Liver (tissue), 9 donors: ENCODE results near the gene ST8SIA1. TPM values are rescaled to one million over a fixed set of nuclear protein-coding genes. Genes with fewer than 3 reads are reported as not detected.

Experiments used
- DNase-seq: peaks from one replicate; pipeline ENCODE4 v3.0.0-alpha.2; 2017; ENCODE audit warnings: low spot score
- H3K27ac ChIP-seq, 2 donors: one replicate each; pipeline ENCODE4 v1.7.0; 2013; ENCODE audit warnings: inconsistent platforms in 2 of 2, low read length in 2 of 2, control low read depth in 1 of 2, low read depth in 1 of 2, mild to moderate bottlenecking in 1 of 2
- H3K27me3 ChIP-seq, 4 donors: one replicate each; pipeline versions ENCODE4 v1.6.1 to v1.7.0; 2013; ENCODE audit warnings: low read length in 3 of 4, inconsistent platforms in 1 of 4, mild to moderate bottlenecking in 1 of 4, moderate library complexity in 1 of 4; ENCODE audit not compliant: control insufficient read depth in 4 of 4, insufficient read depth in 4 of 4
- H3K36me3 ChIP-seq, 4 donors: one replicate each; pipeline versions ENCODE4 v1.6.1 to v1.7.0; 2013; ENCODE audit warnings: low read length in 3 of 4, mild to moderate bottlenecking in 3 of 4, low read depth in 1 of 4, moderate library complexity in 1 of 4; ENCODE audit not compliant: control insufficient read depth in 4 of 4, insufficient read depth in 3 of 4
- H3K4me1 ChIP-seq, 4 donors: one replicate each; pipeline versions ENCODE4 v1.6.1 to v1.7.0; 2013; ENCODE audit warnings: low read length in 3 of 4, mild to moderate bottlenecking in 3 of 4, moderate library complexity in 1 of 4; ENCODE audit not compliant: control insufficient read depth in 4 of 4, insufficient read depth in 4 of 4
- H3K4me3 ChIP-seq, 3 donors: one replicate each; pipeline versions ENCODE4 v1.6.1 to v1.7.0; 2013; ENCODE audit warnings: low read length in 3 of 3, control low read depth in 1 of 3, low read depth in 1 of 3, mild to moderate bottlenecking in 1 of 3
- H3K9ac ChIP-seq, 2 donors: one replicate each; pipeline ENCODE4 v1.7.0; 2013; ENCODE audit warnings: low read length in 2 of 2, mild to moderate bottlenecking in 2 of 2, moderate library complexity in 2 of 2, control low read depth in 1 of 2, low read depth in 1 of 2
- H3K9me3 ChIP-seq, 4 donors: one replicate each; pipeline versions ENCODE4 v1.6.1 to v1.7.0; 2013; ENCODE audit warnings: low read length in 3 of 4; ENCODE audit not compliant: control insufficient read depth in 4 of 4
- EGR1 ChIP-seq, 2 donors: IDR thresholded peaks; 2 replicates each; pipeline ENCODE4 v1.6.1; 2016 to 2018; ENCODE audit warnings: antibody characterized with exemption in 2 of 2, low read depth in 2 of 2
- FOXA2 ChIP-seq: IDR thresholded peaks from 2 replicates; pipeline ENCODE4 v1.6.1; 2016; ENCODE audit warnings: antibody characterized with exemption
- GABPA ChIP-seq, 2 donors: IDR thresholded peaks in 1 of 2; conservative IDR thresholded peaks in 1 of 2; 2 replicates each; pipeline ENCODE4 v1.6.1; 2016; ENCODE audit warnings: antibody characterized with exemption in 2 of 2, mild to moderate bottlenecking in 1 of 2, moderate library complexity in 1 of 2
- HNF4A ChIP-seq, 2 donors: conservative IDR thresholded peaks; 2 replicates each; pipeline ENCODE4 v1.6.1; 2016; ENCODE audit warnings: antibody characterized with exemption in 2 of 2, mild to moderate bottlenecking in 2 of 2
- HNF4G ChIP-seq: IDR thresholded peaks from 2 replicates; pipeline ENCODE4 v1.6.1; 2016; ENCODE audit warnings: antibody characterized with exemption
- JUND ChIP-seq, 2 donors: IDR thresholded peaks; 2 replicates each; pipeline ENCODE4 v1.6.1; 2016; ENCODE audit warnings: antibody characterized with exemption in 2 of 2
- NR2F2 ChIP-seq: IDR thresholded peaks from 2 replicates; pipeline ENCODE4 v1.6.1; 2016; ENCODE audit warnings: antibody characterized with exemption
- RAD21 ChIP-seq, 2 donors: IDR thresholded peaks; 2 replicates each; pipeline ENCODE4 v1.6.1; 2016; ENCODE audit warnings: antibody characterized with exemption in 2 of 2, mild to moderate bottlenecking in 2 of 2
- SP1 ChIP-seq: IDR thresholded peaks from 2 replicates; pipeline ENCODE4 v1.6.1; 2018; ENCODE audit warnings: antibody characterized with exemption, mild to moderate bottlenecking
- TAF1 ChIP-seq: conservative IDR thresholded peaks from 2 replicates; pipeline ENCODE4 v1.6.1; 2016; ENCODE audit warnings: antibody characterized with exemption, mild to moderate bottlenecking
- YY1 ChIP-seq: IDR thresholded peaks from 2 replicates; pipeline ENCODE4 v1.6.1; 2016; ENCODE audit warnings: antibody characterized with exemption, mild to moderate bottlenecking
- WGBS: extraction: QIAGEN DNeasy Blood & Tissue Kit; methylation state at CpG from one replicate; pipeline ENCODE4 v1.1.7; 2013; 5-methylcytosine and 5-hydroxymethylcytosine counted together
- polyA plus RNA-seq, 2 donors: library from polyadenylated mRNA; stranded (reverse) in 1 of 2; unstranded in 1 of 2; fragments of 200-250 nt in 1 of 2; fragments of >200 nt in 1 of 2; fragmentation: Nextera tagmentation in 1 of 2; extraction: Ambion mirVana in 1 of 2; gene quantifications; one replicate each; pipeline versions ENCODE4 v1.2.1 to v1.2.3, GENCODE V29; 2013 to 2015
- total RNA-seq, 2 donors: library from RNA; depleted of rRNA; stranded (reverse); fragments of >200 nt; gene quantifications; one replicate each; pipeline ENCODE4 v1.2.3, GENCODE V29; 2014
- TF ChIP-seq, protein P1 (sequence below): IDR thresholded peaks from 2 replicates; pipeline ENCODE4 v1.6.1; 2016; ENCODE audit warnings: antibody characterized with exemption, mild to moderate bottlenecking
- TF ChIP-seq, protein P2 (sequence below): IDR thresholded peaks from 2 replicates; pipeline ENCODE4 v1.6.1; 2016; ENCODE audit warnings: antibody characterized with exemption
- TF ChIP-seq, protein P3 (sequence below): IDR thresholded peaks from 2 replicates; pipeline ENCODE4 v1.6.1; 2016; ENCODE audit warnings: antibody characterized with exemption
- TF ChIP-seq, protein P4 (sequence below): IDR thresholded peaks from 2 replicates; pipeline ENCODE4 v1.6.1; 2016; ENCODE audit warnings: antibody characterized with exemption
- TF ChIP-seq, protein P5 (sequence below): fragments of 150-350 bp; IDR thresholded peaks from 2 replicates; pipeline ENCODE4 v1.5.1; 2017; ENCODE audit warnings: improper control_type of control experiment, low read depth, low read length; ENCODE audit not compliant: missing input control
- donor health status: healthy.
- donor health status: healthy.
- donor health status: healthy.
- donor health status: healthy.
- donor health status: healthy.

The ST8SIA1 gene
- total and polyA plus RNA-seq, 4 donors: 0.02 to 1.0 (median 0.17) TPM; not detected in 1

DNA sequence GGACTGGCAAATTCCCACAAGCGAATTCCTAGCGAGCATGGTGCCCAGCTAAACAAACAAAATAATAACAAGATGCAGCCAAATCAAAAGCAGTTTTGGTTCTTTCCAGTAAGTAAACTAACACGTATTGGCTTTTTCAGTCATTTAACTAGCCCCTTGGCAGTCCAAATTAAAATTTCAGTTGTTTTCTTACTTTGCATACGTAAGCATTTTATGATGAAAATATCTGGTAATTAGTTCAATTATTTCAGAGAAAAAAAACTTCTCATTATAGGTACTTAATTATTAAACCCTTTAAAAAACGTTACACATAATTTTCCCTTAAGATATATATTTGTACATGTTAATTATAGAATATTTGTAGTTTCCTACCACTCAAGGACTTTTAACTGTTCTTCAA lies 70.1 kb downstream of the ST8SIA1 start (continued):
- TF ChIP-seq, protein P1, sequence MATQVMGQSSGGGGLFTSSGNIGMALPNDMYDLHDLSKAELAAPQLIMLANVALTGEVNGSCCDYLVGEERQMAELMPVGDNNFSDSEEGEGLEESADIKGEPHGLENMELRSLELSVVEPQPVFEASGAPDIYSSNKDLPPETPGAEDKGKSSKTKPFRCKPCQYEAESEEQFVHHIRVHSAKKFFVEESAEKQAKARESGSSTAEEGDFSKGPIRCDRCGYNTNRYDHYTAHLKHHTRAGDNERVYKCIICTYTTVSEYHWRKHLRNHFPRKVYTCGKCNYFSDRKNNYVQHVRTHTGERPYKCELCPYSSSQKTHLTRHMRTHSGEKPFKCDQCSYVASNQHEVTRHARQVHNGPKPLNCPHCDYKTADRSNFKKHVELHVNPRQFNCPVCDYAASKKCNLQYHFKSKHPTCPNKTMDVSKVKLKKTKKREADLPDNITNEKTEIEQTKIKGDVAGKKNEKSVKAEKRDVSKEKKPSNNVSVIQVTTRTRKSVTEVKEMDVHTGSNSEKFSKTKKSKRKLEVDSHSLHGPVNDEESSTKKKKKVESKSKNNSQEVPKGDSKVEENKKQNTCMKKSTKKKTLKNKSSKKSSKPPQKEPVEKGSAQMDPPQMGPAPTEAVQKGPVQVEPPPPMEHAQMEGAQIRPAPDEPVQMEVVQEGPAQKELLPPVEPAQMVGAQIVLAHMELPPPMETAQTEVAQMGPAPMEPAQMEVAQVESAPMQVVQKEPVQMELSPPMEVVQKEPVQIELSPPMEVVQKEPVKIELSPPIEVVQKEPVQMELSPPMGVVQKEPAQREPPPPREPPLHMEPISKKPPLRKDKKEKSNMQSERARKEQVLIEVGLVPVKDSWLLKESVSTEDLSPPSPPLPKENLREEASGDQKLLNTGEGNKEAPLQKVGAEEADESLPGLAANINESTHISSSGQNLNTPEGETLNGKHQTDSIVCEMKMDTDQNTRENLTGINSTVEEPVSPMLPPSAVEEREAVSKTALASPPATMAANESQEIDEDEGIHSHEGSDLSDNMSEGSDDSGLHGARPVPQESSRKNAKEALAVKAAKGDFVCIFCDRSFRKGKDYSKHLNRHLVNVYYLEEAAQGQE: no peak
- TF ChIP-seq SP1 (no peak), HNF4G (no peak), HNF4A (conservative IDR thresholded peaks at IDR 0.05) (no peak), RAD21 (IDR thresholded peaks at IDR 0.05) (no peak), NR2F2 (no peak)
- TF ChIP-seq, protein P2, sequence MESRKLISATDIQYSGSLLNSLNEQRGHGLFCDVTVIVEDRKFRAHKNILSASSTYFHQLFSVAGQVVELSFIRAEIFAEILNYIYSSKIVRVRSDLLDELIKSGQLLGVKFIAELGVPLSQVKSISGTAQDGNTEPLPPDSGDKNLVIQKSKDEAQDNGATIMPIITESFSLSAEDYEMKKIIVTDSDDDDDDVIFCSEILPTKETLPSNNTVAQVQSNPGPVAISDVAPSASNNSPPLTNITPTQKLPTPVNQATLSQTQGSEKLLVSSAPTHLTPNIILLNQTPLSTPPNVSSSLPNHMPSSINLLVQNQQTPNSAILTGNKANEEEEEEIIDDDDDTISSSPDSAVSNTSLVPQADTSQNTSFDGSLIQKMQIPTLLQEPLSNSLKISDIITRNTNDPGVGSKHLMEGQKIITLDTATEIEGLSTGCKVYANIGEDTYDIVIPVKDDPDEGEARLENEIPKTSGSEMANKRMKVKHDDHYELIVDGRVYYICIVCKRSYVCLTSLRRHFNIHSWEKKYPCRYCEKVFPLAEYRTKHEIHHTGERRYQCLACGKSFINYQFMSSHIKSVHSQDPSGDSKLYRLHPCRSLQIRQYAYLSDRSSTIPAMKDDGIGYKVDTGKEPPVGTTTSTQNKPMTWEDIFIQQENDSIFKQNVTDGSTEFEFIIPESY: no peak

DNA sequence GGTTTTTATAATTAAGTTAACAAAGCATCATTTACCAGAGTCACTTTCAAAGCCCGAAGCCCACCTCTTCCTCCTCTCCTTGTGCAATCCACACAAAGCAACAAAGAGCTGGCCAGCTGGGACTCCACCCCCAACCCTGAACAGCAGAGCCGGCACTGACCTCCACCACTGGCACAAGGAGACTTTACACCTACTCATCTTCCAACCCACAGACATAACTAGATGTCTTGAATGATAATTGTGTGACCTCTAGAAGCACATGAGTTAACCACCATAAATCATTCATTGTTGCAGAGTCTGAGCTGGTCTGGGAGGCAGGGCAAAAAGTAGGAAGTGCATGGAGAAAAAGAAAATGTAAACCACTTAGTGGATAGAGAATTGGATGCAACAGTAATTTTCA lies 72.2 kb downstream of the ST8SIA1 start:
- peaks cover 0 to 2% (median 0%) of the 10 kb centered on the region in 4 donors for H3K27me3 ChIP-seq
- no peak for DNase-seq
- H3K9ac ChIP-seq: no peak overlapping the region
- no peaks in the 10 kb centered on the region for H3K36me3 ChIP-seq
- no peak overlapping the region for H3K27ac ChIP-seq
- TF ChIP-seq, protein P2: no peak
- TF ChIP-seq TAF1 (no peak), FOXA2 (no peak), YY1 (no peak), NR2F2 (no peak), SP1 (no peak), GABPA (IDR thresholded peaks at IDR 0.05 in 1 of 2, conservative IDR thresholded peaks at IDR 0.05 in 1 of 2) (no peak), JUND (IDR thresholded peaks at IDR 0.05) (no peak), HNF4A (conservative IDR thresholded peaks at IDR 0.05) (no peak), EGR1 (IDR thresholded peaks at IDR 0.05; ENCODE audit: low read depth in 2 of 2) (no peak), HNF4G (no peak)
- TF ChIP-seq, protein P3, sequence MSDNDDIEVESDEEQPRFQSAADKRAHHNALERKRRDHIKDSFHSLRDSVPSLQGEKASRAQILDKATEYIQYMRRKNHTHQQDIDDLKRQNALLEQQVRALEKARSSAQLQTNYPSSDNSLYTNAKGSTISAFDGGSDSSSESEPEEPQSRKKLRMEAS: no peak
- TF ChIP-seq, protein P4, sequence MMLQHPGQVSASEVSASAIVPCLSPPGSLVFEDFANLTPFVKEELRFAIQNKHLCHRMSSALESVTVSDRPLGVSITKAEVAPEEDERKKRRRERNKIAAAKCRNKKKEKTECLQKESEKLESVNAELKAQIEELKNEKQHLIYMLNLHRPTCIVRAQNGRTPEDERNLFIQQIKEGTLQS: no peak
- TF ChIP-seq, protein P5, sequence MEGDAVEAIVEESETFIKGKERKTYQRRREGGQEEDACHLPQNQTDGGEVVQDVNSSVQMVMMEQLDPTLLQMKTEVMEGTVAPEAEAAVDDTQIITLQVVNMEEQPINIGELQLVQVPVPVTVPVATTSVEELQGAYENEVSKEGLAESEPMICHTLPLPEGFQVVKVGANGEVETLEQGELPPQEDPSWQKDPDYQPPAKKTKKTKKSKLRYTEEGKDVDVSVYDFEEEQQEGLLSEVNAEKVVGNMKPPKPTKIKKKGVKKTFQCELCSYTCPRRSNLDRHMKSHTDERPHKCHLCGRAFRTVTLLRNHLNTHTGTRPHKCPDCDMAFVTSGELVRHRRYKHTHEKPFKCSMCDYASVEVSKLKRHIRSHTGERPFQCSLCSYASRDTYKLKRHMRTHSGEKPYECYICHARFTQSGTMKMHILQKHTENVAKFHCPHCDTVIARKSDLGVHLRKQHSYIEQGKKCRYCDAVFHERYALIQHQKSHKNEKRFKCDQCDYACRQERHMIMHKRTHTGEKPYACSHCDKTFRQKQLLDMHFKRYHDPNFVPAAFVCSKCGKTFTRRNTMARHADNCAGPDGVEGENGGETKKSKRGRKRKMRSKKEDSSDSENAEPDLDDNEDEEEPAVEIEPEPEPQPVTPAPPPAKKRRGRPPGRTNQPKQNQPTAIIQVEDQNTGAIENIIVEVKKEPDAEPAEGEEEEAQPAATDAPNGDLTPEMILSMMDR: no peak
- H3K4me1 ChIP-seq: no peaks in the 10 kb centered on the region
- no peaks in the 10 kb centered on the region for H3K9me3 ChIP-seq
- 27% methylated on average over 2 of the region's 2 CpGs for WGBS
- H3K4me3 ChIP-seq: no peak overlapping the region
